SKM-1 (cell line): ENCODE results near the gene ZDHHC20.

Experiments
- DNase-seq: peaks from one replicate; lab custom pipeline; 2025; ENCODE audit not compliant: unreplicated experiment; lab: John Stamatoyannopoulos, UW

The ZDHHC20 gene

GRCh38 chr13:21328836-21329477 is 130.1 kb downstream of the ZDHHC20 start:
- no peak for DNase-seq

- no peak for DNase-seq
These were observed 130.9 kb downstream of the ZDHHC20 start for GRCh38 chr13:21328201-21328600.

GRCh38 chr13:21326155-21327031 is 132.7 kb downstream of the ZDHHC20 start:
- DNase-seq, result no peak

- no peak for DNase-seq
These were observed 134.3 kb downstream of the ZDHHC20 start for GRCh38 chr13:21324803-21325202.

- no peak for DNase-seq
These were observed 136.1 kb downstream of the ZDHHC20 start for GRCh38 chr13:21322988-21323387.
